OCI-LY7 (cell line): ENCODE data around the gene DDX23. TPM values are rescaled to one million over a fixed set of nuclear protein-coding genes. Genes with fewer than 3 reads are reported as not detected.

Source experiments
- BruUV-seq: library from RNA; stranded (reverse); fragments of 400-500 nt; replicated peaks from 2 replicates; lab custom pipeline; 2021; lab: Mats Ljungman, UMichigan
- CTCF ChIA-PET: fragments of 300-600 bp; sonication (Branson Sonifier 250); formaldehyde crosslinking; loops from one replicate; lab custom pipeline; 2022; ENCODE audit warnings: antibody characterized with exemption; ENCODE audit not compliant: unreplicated experiment; lab: Charles Lee
- POLR2A ChIA-PET: fragments of 300-600 bp; sonication (Branson Sonifier 250); formaldehyde crosslinking; loops from one replicate; lab custom pipeline; 2022; ENCODE audit warnings: antibody characterized with exemption; lab: Charles Lee
- DNase-seq: peaks from one replicate; pipeline ENCODE4 v3.0.0-alpha.2; 2015; ENCODE audit warnings: low spot score
- H2AFZ ChIP-seq: fragments of 200-600 bp; sonication (generic), shearing (Covaris generic); 2 replicates; pipeline ENCODE4 v1.6.1; 2014; ENCODE audit warnings: mild to moderate bottlenecking, antibody characterized with exemption, low read length, moderate library complexity
- H3K27ac ChIP-seq: fragments of 200-600 bp; sonication (generic); 2 replicates; pipeline ENCODE4 v1.5.1; 2014; ENCODE audit warnings: mixed run types, low read depth, mild to moderate bottlenecking, moderate library complexity, low read length, inconsistent platforms; ENCODE audit not compliant: poor library complexity, severe bottlenecking
- H3K36me3 ChIP-seq: fragments of 200-600 bp; sonication (generic); 2 replicates; pipeline ENCODE4 v1.6.1; 2014; ENCODE audit warnings: mild to moderate bottlenecking, antibody characterized with exemption, low read length, moderate library complexity, mixed read lengths; ENCODE audit not compliant: insufficient read depth
- H3K4me1 ChIP-seq: fragments of 200-600 bp; sonication (generic); 2 replicates; pipeline ENCODE4 v1.5.1; 2014; ENCODE audit warnings: mild to moderate bottlenecking, low read length; ENCODE audit not compliant: insufficient read depth, poor library complexity, severe bottlenecking
- H3K4me2 ChIP-seq: fragments of 200-600 bp; sonication (generic); 2 replicates; pipeline ENCODE4 v1.6.1; 2014; ENCODE audit warnings: mild to moderate bottlenecking, low read length
- H3K4me3 ChIP-seq: fragments of 200-600 bp; sonication (generic); 2 replicates; pipeline ENCODE4 v1.5.1; 2014; ENCODE audit warnings: mild to moderate bottlenecking, low read depth, low read length; ENCODE audit not compliant: poor library complexity, severe bottlenecking
- H3K79me2 ChIP-seq: fragments of 200-600 bp; sonication (generic); 2 replicates; pipeline ENCODE4 v1.6.1; 2016; ENCODE audit warnings: low read depth, mild to moderate bottlenecking, low read length, moderate library complexity, mixed read lengths; ENCODE audit not compliant: insufficient read depth
- H3K9me2 ChIP-seq: fragments of 200-600 bp; sonication (generic); 2 replicates; pipeline ENCODE4 v1.6.1; 2016; ENCODE audit warnings: mild to moderate bottlenecking, low read length, mixed read lengths; ENCODE audit not compliant: insufficient read depth
- H3K9me3 ChIP-seq: fragments of 200-600 bp; sonication (generic); 2 replicates; pipeline ENCODE4 v1.6.1; 2014; ENCODE audit warnings: mild to moderate bottlenecking, mixed run types, low read length, mixed read lengths
- H4K20me1 ChIP-seq: fragments of 200-600 bp; sonication (generic); 2 replicates; pipeline ENCODE4 v1.6.1; 2014; ENCODE audit warnings: mild to moderate bottlenecking, antibody characterized with exemption, low read length, moderate library complexity, mixed read lengths; ENCODE audit not compliant: insufficient read depth
- EZH2phosphoT487 ChIP-seq: fragments of 200-600 bp; sonication (generic); IDR thresholded peaks from 2 replicates; pipeline ENCODE4 v1.6.1; 2018; ENCODE audit warnings: low read depth, borderline replicate concordance, mild to moderate bottlenecking, mixed run types, antibody characterized with exemption, low read length, moderate library complexity, mixed read lengths
- intact Hi-C: fragments of 100-400 bp; cut with micrococcal nuclease; formaldehyde crosslinking; loops from one replicate; pipeline ENCODE4 v1.10.0; 2022; ENCODE audit not compliant: unreplicated experiment
- total RNA-seq, 2 experiments: library from RNA; depleted of rRNA in 1 of 2; stranded (reverse); fragments of >200 nt in 1 of 2; shearing (Covaris generic) in 1 of 2; gene quantifications; 2 replicates each; pipeline ENCODE4 v1.2.3, GENCODE V29; 2014 to 2022
- TF ChIP-seq, protein P1 (sequence below): fragments of 200-600 bp; sonication (generic); conservative IDR thresholded peaks from 2 replicates; pipeline ENCODE4 v1.5.1; 2014; ENCODE audit warnings: mild to moderate bottlenecking, antibody characterized with exemption, low read length, moderate library complexity, mixed read lengths

Gene DDX23
- total RNA-seq, 2 experiments from 2014 or later = 91.1 to 119 TPM

GRCh38 chr12:48865281-48866051 lies 13.5 kb upstream of the DDX23 start, which contains the start of gene RND1:
Gene RND1 (minus strand): TSS chr12:48865870. CDS start chr12:48865767, 103 bp downstream.
- peak; percentile 98 for DNase-seq
- Histone ChIP-seq H3K36me3 (peaks cover 18% of the 10 kb centered on the region; the same call in 1 of the 2 replicates), H3K9me3 (no peaks in the 10 kb centered on the region), H3K27ac (peak within 1 kb of the TSS; percentile 45), H4K20me1 (0 out of 2 replicates have a peak, but pooled peaks cover 14% of the 10 kb centered on the region), H3K4me3 (peak within 1 kb of the TSS; percentile 86), H3K9me2 (no peaks in the 10 kb centered on the region), H3K79me2 (no peaks in the 10 kb centered on the region), H2AFZ (peak within 1 kb of the TSS; percentile 79), H3K4me2 (peak within 1 kb of the TSS; percentile 93), H3K4me1 (peaks cover 38% of the 10 kb centered on the region)
- CTCF ChIA-PET = interaction anchor here (0.5 to 1.8 kb wide), 4 partner anchors 12 to 153 kb away, joined by 3 to 6 read pairs (median 3); partner anchors contain the start of gene ARF3
- TF ChIP-seq, protein P1, sequence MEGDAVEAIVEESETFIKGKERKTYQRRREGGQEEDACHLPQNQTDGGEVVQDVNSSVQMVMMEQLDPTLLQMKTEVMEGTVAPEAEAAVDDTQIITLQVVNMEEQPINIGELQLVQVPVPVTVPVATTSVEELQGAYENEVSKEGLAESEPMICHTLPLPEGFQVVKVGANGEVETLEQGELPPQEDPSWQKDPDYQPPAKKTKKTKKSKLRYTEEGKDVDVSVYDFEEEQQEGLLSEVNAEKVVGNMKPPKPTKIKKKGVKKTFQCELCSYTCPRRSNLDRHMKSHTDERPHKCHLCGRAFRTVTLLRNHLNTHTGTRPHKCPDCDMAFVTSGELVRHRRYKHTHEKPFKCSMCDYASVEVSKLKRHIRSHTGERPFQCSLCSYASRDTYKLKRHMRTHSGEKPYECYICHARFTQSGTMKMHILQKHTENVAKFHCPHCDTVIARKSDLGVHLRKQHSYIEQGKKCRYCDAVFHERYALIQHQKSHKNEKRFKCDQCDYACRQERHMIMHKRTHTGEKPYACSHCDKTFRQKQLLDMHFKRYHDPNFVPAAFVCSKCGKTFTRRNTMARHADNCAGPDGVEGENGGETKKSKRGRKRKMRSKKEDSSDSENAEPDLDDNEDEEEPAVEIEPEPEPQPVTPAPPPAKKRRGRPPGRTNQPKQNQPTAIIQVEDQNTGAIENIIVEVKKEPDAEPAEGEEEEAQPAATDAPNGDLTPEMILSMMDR = peak; percentile 50; the same call in 1 of the 2 replicates
- TF ChIP-seq EZH2phosphoT487 = no peak
- intact Hi-C loops = no loop called here
- BruUV-seq = TSS peak; percentile 81
- POLR2A ChIA-PET = interaction anchor here (0.6 to 4.2 kb wide), 19 partner anchors 8 to 1159 kb away, joined by 3 to 47 read pairs (median 4); partner anchors contain the start of genes ARF3, DDN and DDX23

- intact Hi-C loops = no loop called here
- peaks cover 41% of the 10 kb centered on the region for H3K4me1 ChIP-seq
- H2AFZ ChIP-seq = no peak overlapping the region
- H3K4me2 ChIP-seq = peak overlapping the region; percentile 93
- peak overlapping the region; percentile 86 for H3K4me3 ChIP-seq
- no peak overlapping the region for H3K27ac ChIP-seq
- ChIA-PET POLR2A (interaction anchor here (0.5 to 1.0 kb wide), 2 partner anchors 10 to 21 kb away, joined by 3 to 4 read pairs; no protein-coding TSS in a partner anchor), CTCF (no interaction called here)
- TF ChIP-seq EZH2phosphoT487 = no peak
- TF ChIP-seq, protein P1 = no peak
- H3K36me3 ChIP-seq = peaks cover 25% of the 10 kb centered on the region
- 0 out of 2 replicates have a peak, but pooled peaks cover 14% of the 10 kb centered on the region for H4K20me1 ChIP-seq
- no TSS peak for BruUV-seq
- no peak for DNase-seq
- H3K9me3 ChIP-seq = no peaks in the 10 kb centered on the region
- no peaks in the 10 kb centered on the region for H3K79me2 ChIP-seq
- H3K9me2 ChIP-seq = no peaks in the 10 kb centered on the region
Measured at GRCh38 chr12:48863291-48863690, 11.3 kb upstream of the DDX23 start.
